Stimulated activated CD8-positive, alpha-beta memory T cell treated with anti-CD3 and anti-CD28 coated beads, Interleukin-2, amount 100 ng/mL, for 48 hours (primary cell): Measurements from ENCODE around the gene ARL10.

Experiments
- DNase-seq, 2 donors: peaks; one replicate each; pipeline ENCODE4 v3.0.0-alpha.2; 2020; ENCODE audit warnings: low read depth in 2 of 2

The ARL10 gene

GRCh38 chr5:176410486-176411180 lies 45.3 kb downstream of the ARL10 start:
- no peak for DNase-seq

GRCh38 chr5:176412517-176413254 lies 47.4 kb downstream of the ARL10 start:
- no peak for DNase-seq

- no peak for DNase-seq
These were observed 47.9 kb downstream of the ARL10 start for GRCh38 chr5:176413255-176413565.

GRCh38 chr5:176413709-176414191 lies 48.5 kb downstream of the ARL10 start:
- no peak for DNase-seq

GRCh38 chr5:176414704-176415103 lies 49.4 kb downstream of the ARL10 start:
- no peak for DNase-seq

GRCh38 chr5:176415240-176415951 lies 50.1 kb downstream of the ARL10 start:
- no peak for DNase-seq

- DNase-seq, result peak; percentile 85 to 89
These were observed 51.0 kb downstream of the ARL10 start, which contains the start of gene CLTB for GRCh38 chr5:176415952-176416924. TSS of gene CLTB (minus strand) at chr5:176416539. CDS start at chr5:176416363, 176 bp downstream.

GRCh38 chr5:176416965-176417364 lies 51.7 kb downstream of the ARL10 start:
- DNase-seq, result no peak

- DNase-seq, result no peak
These were observed 53.0 kb downstream of the ARL10 start for GRCh38 chr5:176418251-176418650.

- no peak for DNase-seq
These were observed 54.8 kb downstream of the ARL10 start for GRCh38 chr5:176420086-176420485.

- DNase-seq, result no peak
These were observed 55.8 kb downstream of the ARL10 start for GRCh38 chr5:176420972-176421544.

- no peak for DNase-seq
These were observed 58.9 kb downstream of the ARL10 start for GRCh38 chr5:176424181-176424580.

- DNase-seq, result no peak
These were observed 59.9 kb downstream of the ARL10 start for GRCh38 chr5:176425138-176425537.

GRCh38 chr5:176425791-176426190 lies 60.5 kb downstream of the ARL10 start:
- DNase-seq, result no peak

- no peak for DNase-seq
These were observed 61.6 kb downstream of the ARL10 start for GRCh38 chr5:176426876-176427275.

GRCh38 chr5:176427971-176428370 lies 62.7 kb downstream of the ARL10 start:
- DNase-seq, result no peak

GRCh38 chr5:176429972-176430371 lies 64.7 kb downstream of the ARL10 start:
- no peak for DNase-seq
